GM12801 (cell line): ENCODE data around the gene LRG1.

Experiments used
- CTCF ChIP-seq: IDR thresholded peaks from one replicate; pipeline ENCODE4 v1.5.1; 2011; ENCODE audit warnings: control low read depth; ENCODE audit not compliant: insufficient read length; ENCODE audit errors: extremely low read depth

Gene LRG1

GRCh38 chr19:4578552-4579248 is 38.9 kb upstream of the LRG1 start:
- TF ChIP-seq CTCF = no peak

- no peak for TF ChIP-seq CTCF
Observed at GRCh38 chr19:4577020-4577782, 37.4 kb upstream of the LRG1 start.

- no peak for TF ChIP-seq CTCF
Observed at GRCh38 chr19:4576016-4576933, 36.4 kb upstream of the LRG1 start.

- TF ChIP-seq CTCF = no peak
Observed at GRCh38 chr19:4575267-4576015, 35.6 kb upstream of the LRG1 start.

- no peak for TF ChIP-seq CTCF
Observed at GRCh38 chr19:4573682-4574081, 33.8 kb upstream of the LRG1 start.

- TF ChIP-seq CTCF = no peak
Observed at GRCh38 chr19:4571305-4571917, 31.6 kb upstream of the LRG1 start.
